Caco-2 (cell line): ENCODE measurements around the gene AMOTL1. TPM values are rescaled to one million over a fixed set of nuclear protein-coding genes. Genes with fewer than 3 reads are reported as not detected.

Experiments used
- BruUV-seq: library from RNA; stranded (reverse); fragments of 400-500 nt; replicated peaks from 2 replicates; lab custom pipeline; 2021; lab: Mats Ljungman, UMichigan
- CTCF ChIA-PET: fragments of 300-600 bp; sonication (Branson Sonifier 250); formaldehyde crosslinking; loops from one replicate; lab custom pipeline; 2022; ENCODE audit warnings: antibody characterized with exemption; lab: Charles Lee
- POLR2A ChIA-PET: fragments of 300-600 bp; sonication (Branson Sonifier 250); formaldehyde crosslinking; loops from one replicate; lab custom pipeline; 2022; ENCODE audit warnings: antibody characterized with exemption; lab: Charles Lee
- DNase-seq, 2 experiments: peaks; one replicate each; pipeline versions ENCODE4 v3.0.0 to v3.0.0-alpha.2; 2020 to 2022
- H3K27me3 ChIP-seq: replicated peaks from 2 replicates; pipeline ENCODE4 v1.6.0; 2011; ENCODE audit warnings: low read length; ENCODE audit not compliant: control insufficient read depth, insufficient read depth
- H3K36me3 ChIP-seq: 2 replicates; pipeline ENCODE4 v1.5.1; 2011; ENCODE audit warnings: low read length; ENCODE audit not compliant: control insufficient read depth, insufficient read depth
- H3K4me1 ChIP-seq: fragments of 250-450 bp; sonication (Bioruptor Pico); 2 replicates; pipeline ENCODE4 v1.5.1; 2020; ENCODE audit warnings: mild to moderate bottlenecking
- H3K4me3 ChIP-seq: 2 replicates; pipeline ENCODE4 v1.5.1; 2011; ENCODE audit warnings: low read depth, mild to moderate bottlenecking, control low read depth, low read length
- H3K9me3 ChIP-seq: fragments of 250-450 bp; sonication (Bioruptor Pico); 2 replicates; pipeline ENCODE4 v1.5.1; 2020; ENCODE audit warnings: mild to moderate bottlenecking, moderate library complexity
- H3K27ac Mint-ChIP-seq: one replicate; pipeline ENCODE4 v1.8.0; 2022; ENCODE audit warnings: mixed read lengths; ENCODE audit not compliant: unreplicated experiment
- H3K27me3 Mint-ChIP-seq: one replicate; pipeline ENCODE4 v1.8.0; 2022; ENCODE audit warnings: mixed read lengths; ENCODE audit not compliant: insufficient read depth, unreplicated experiment
- H3K36me3 Mint-ChIP-seq: one replicate; pipeline ENCODE4 v1.8.0; 2022; ENCODE audit warnings: mild to moderate bottlenecking, mixed read lengths; ENCODE audit not compliant: insufficient read depth, unreplicated experiment
- H3K4me1 Mint-ChIP-seq: one replicate; pipeline ENCODE4 v1.8.0; 2022; ENCODE audit warnings: low read depth, mixed read lengths; ENCODE audit not compliant: unreplicated experiment
- H3K4me3 Mint-ChIP-seq: one replicate; pipeline ENCODE4 v1.8.0; 2022; ENCODE audit warnings: mild to moderate bottlenecking, moderate library complexity, mixed read lengths; ENCODE audit not compliant: unreplicated experiment
- H3K9me3 Mint-ChIP-seq: one replicate; pipeline ENCODE4 v1.8.0; 2022; ENCODE audit warnings: mixed read lengths; ENCODE audit not compliant: unreplicated experiment
- intact Hi-C: fragments of 100-400 bp; cut with micrococcal nuclease; formaldehyde crosslinking; loops from one replicate; pipeline ENCODE4 v1.10.0; 2022; ENCODE audit not compliant: unreplicated experiment
- total RNA-seq: library from RNA; stranded (reverse); gene quantifications from 2 replicates; pipeline ENCODE4 v1.2.3, GENCODE V29; 2022
- TF ChIP-seq, protein P1 (sequence below), 2 experiments: fragments of 200-600 bp in 1 of 2; IDR thresholded peaks; 1 replicate in 1 of 2; 2 replicates in 1 of 2; pipeline versions ENCODE4 v1.5.1 to v1.8.0; 2011 to 2022; ENCODE audit warnings: antibody characterized with exemption in 1 of 2, control low read depth in 1 of 2, inconsistent platforms in 1 of 2, low read depth in 1 of 2, low read length in 1 of 2, mild to moderate bottlenecking in 1 of 2, moderate library complexity in 1 of 2; ENCODE audit not compliant: insufficient read depth in 1 of 2, severe bottlenecking in 1 of 2, unreplicated experiment in 1 of 2

The AMOTL1 gene
- total RNA-seq, 1 experiment from 2014 or later = 60.8 TPM

DNA sequence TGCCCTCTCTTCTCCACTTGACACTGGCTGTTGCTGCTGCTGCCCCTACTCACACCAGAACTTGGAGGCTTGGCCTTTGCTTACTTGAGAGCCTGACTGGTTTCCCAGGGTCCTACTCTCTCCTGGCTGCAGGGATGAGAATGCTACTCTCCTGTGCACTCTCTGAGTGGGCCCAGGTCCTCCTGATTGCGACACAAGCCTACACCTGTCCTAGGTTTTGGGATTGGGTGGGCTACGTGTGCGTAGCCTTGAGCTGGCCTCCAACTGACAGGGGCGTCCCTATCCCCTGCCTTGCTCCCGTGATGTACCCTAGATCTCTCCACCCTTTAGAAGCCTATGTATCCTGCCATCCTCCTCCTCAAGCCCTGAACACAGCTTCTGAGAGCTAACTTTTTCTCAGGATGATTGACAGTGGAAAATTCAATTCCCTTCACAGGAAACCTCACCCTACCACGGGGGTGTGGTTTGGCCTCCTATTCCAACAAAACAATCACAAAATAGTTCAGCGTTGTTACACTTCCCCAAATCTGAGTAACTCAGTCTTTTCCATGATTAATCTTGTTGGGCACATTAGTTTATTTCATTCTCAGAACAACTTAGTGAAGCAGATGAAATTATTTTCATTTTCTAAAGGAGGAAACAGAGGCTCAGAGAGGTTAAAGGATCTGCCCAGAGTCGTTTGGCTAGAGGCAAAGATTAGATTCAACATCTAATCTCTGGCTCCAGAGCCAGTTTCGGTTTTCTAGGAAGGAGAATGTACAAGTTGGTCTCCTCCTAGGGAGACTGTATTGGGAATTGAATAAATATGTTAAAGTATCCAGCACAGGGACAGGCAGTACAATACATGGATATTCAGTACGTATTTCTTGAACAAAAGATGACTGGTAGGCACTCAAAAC, 17.6 kb upstream of the AMOTL1 start:
- H3K36me3 ChIP-seq = no peaks in the 10 kb centered on the region
- ChIA-PET POLR2A (no interaction called here), CTCF (no interaction called here)
- H3K27ac Mint-ChIP-seq = peak overlapping the region; percentile 68
- H3K27me3 ChIP-seq = no peaks in the 10 kb centered on the region
- peaks cover 64% of the 10 kb centered on the region for H3K4me1 ChIP-seq
- H3K4me3 Mint-ChIP-seq = no peak overlapping the region
- TF ChIP-seq, protein P1, sequence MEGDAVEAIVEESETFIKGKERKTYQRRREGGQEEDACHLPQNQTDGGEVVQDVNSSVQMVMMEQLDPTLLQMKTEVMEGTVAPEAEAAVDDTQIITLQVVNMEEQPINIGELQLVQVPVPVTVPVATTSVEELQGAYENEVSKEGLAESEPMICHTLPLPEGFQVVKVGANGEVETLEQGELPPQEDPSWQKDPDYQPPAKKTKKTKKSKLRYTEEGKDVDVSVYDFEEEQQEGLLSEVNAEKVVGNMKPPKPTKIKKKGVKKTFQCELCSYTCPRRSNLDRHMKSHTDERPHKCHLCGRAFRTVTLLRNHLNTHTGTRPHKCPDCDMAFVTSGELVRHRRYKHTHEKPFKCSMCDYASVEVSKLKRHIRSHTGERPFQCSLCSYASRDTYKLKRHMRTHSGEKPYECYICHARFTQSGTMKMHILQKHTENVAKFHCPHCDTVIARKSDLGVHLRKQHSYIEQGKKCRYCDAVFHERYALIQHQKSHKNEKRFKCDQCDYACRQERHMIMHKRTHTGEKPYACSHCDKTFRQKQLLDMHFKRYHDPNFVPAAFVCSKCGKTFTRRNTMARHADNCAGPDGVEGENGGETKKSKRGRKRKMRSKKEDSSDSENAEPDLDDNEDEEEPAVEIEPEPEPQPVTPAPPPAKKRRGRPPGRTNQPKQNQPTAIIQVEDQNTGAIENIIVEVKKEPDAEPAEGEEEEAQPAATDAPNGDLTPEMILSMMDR (IDR thresholded peaks at IDR 0.05; ENCODE audit: insufficient read depth in 1 of 2, low read depth in 1 of 2, low read length in 1 of 2, severe bottlenecking in 1 of 2, unreplicated experiment in 1 of 2) = no peak
- H3K4me1 Mint-ChIP-seq = peaks cover 66% of the 10 kb centered on the region
- H3K36me3 Mint-ChIP-seq = no peaks in the 10 kb centered on the region
- no peaks in the 10 kb centered on the region for H3K27me3 Mint-ChIP-seq
- no peaks in the 10 kb centered on the region for H3K9me3 Mint-ChIP-seq
- DNase-seq = no peak
- H3K4me3 ChIP-seq = no peak overlapping the region
- BruUV-seq = no TSS peak
- intact Hi-C loops = no loop called here
- H3K9me3 ChIP-seq = no peaks in the 10 kb centered on the region

DNA sequence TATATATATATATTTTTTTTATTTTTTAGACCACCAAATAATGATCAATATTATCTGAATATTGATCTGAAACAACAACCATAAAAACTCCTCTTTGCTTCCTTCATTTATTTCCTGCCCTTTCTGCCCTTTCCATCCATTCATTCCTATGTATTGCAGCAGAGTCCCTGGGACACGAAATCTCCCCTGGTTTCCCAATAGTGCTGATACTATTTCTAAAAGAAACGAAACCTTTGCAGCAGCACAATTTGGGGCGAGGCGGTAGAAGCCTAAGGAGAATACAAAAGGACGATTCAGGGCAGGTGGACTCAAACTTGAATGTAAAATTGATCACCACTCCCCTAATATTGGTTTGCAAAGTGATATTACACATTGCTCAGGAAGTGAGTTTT, 16.9 kb upstream of the AMOTL1 start:
- no peak overlapping the region for H3K4me3 Mint-ChIP-seq
- POLR2A ChIA-PET = no interaction called here
- no TSS peak for BruUV-seq

DNA sequence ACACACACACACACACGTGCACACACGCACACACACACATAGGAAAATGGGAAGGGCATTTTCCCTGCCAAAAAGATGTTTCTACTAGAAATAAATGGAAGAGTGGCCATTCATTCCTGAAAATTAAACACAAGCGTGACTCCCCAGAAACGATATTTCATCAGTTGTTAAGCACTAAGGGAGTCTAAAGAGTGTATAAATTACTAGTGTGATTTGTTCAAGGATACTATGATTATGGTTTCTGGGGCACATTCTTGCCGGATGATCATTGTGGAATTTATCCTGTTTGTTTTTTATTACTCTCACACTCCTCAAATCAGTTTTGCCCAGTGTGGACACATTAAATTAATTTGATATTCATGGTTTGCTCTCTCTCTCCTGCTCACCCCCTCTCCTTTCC, 16.4 kb upstream of the AMOTL1 start:
- Mint-ChIP-seq H3K4me1 (peaks cover 55% of the 10 kb centered on the region), H3K9me3 (no peaks in the 10 kb centered on the region), H3K36me3 (no peaks in the 10 kb centered on the region), H3K4me3 (no peak overlapping the region), H3K27ac (no peak overlapping the region), H3K27me3 (no peaks in the 10 kb centered on the region)
- intact Hi-C loops = no loop called here
- ChIA-PET CTCF (no interaction called here), POLR2A (no interaction called here)
- TF ChIP-seq, protein P1 (IDR thresholded peaks at IDR 0.05; ENCODE audit: insufficient read depth in 1 of 2, low read depth in 1 of 2, low read length in 1 of 2, severe bottlenecking in 1 of 2, unreplicated experiment in 1 of 2) = no peak
- no peaks in the 10 kb centered on the region for H3K9me3 ChIP-seq
- no peak overlapping the region for H3K4me3 ChIP-seq
- DNase-seq = no peak
- H3K27me3 ChIP-seq = no peaks in the 10 kb centered on the region
- BruUV-seq = no TSS peak
- no peaks in the 10 kb centered on the region for H3K36me3 ChIP-seq
- peaks cover 53% of the 10 kb centered on the region for H3K4me1 ChIP-seq

More for the DNA sequence above, 16.9 kb upstream of the AMOTL1 start:
- Histone ChIP-seq H3K4me3 (no peak overlapping the region), H3K4me1 (peaks cover 59% of the 10 kb centered on the region), H3K9me3 (no peaks in the 10 kb centered on the region), H3K27me3 (no peaks in the 10 kb centered on the region), H3K36me3 (no peaks in the 10 kb centered on the region)
- peaks cover 60% of the 10 kb centered on the region for H3K4me1 Mint-ChIP-seq
- TF ChIP-seq, protein P1 (IDR thresholded peaks at IDR 0.05; ENCODE audit: insufficient read depth in 1 of 2, low read depth in 1 of 2, low read length in 1 of 2, severe bottlenecking in 1 of 2, unreplicated experiment in 1 of 2) = no peak
- intact Hi-C loops = no loop called here
- no peaks in the 10 kb centered on the region for H3K27me3 Mint-ChIP-seq
- no peaks in the 10 kb centered on the region for H3K9me3 Mint-ChIP-seq
- H3K27ac Mint-ChIP-seq = no peak overlapping the region
- no peak for DNase-seq
- H3K36me3 Mint-ChIP-seq = no peaks in the 10 kb centered on the region
- CTCF ChIA-PET = no interaction called here
